Measurements from ENCODE around the gene SLC4A11. TPM values are rescaled to one million over a fixed set of nuclear protein-coding genes. Genes with fewer than 3 reads are reported as not detected.

Gene SLC4A11
- total RNA-seq, 1 donor from 2014 or later, result under 0.01 TPM

- peaks cover 0 to 4% (median 0%) of the 10 kb centered on the region in 3 donors for H3K36me3 ChIP-seq (ENCODE audit: control insufficient read depth in 3 of 3, insufficient read depth in 3 of 3, low read length in 3 of 3)
- H3K9me3 ChIP-seq (ENCODE audit: control insufficient read depth in 3 of 3, low read length in 3 of 3), result no peaks in the 10 kb centered on the region
- H3K9ac ChIP-seq (ENCODE audit: low read depth in 1 of 3, low read length in 3 of 3), result no peak overlapping the region
- no peak overlapping the region for H3K27ac ChIP-seq (ENCODE audit: low read depth, low read length)
- H3K4me1 ChIP-seq (ENCODE audit: control insufficient read depth in 3 of 3, insufficient read depth in 3 of 3, low read length in 3 of 3), result no peaks in the 10 kb centered on the region
- H3K4me3 ChIP-seq (ENCODE audit: low read length in 3 of 3), result no peak overlapping the region
- peaks cover 4 to 13% (median 10%) of the 10 kb centered on the region in 3 donors for H3K27me3 ChIP-seq (ENCODE audit: control insufficient read depth in 3 of 3, insufficient read depth in 3 of 3, low read length in 3 of 3)
Observed at GRCh38 chr20:3231116-3231515, 7.9 kb downstream of the SLC4A11 start.

GRCh38 chr20:3229798-3230197 is 9.2 kb downstream of the SLC4A11 start:
- H3K27me3 ChIP-seq (ENCODE audit: control insufficient read depth in 3 of 3, insufficient read depth in 3 of 3, low read length in 3 of 3), result peaks cover under 1 to 2% (median under 1%) of the 10 kb centered on the region in 3 donors
- no peak overlapping the region for H3K4me3 ChIP-seq (ENCODE audit: low read length in 3 of 3)
- H3K36me3 ChIP-seq (ENCODE audit: control insufficient read depth in 3 of 3, insufficient read depth in 3 of 3, low read length in 3 of 3), result peaks cover 0 to 4% (median 0%) of the 10 kb centered on the region in 3 donors
- no peak overlapping the region for H3K27ac ChIP-seq (ENCODE audit: low read depth, low read length)
- no peak overlapping the region for H3K9ac ChIP-seq (ENCODE audit: low read depth in 1 of 3, low read length in 3 of 3)
- H3K4me1 ChIP-seq (ENCODE audit: control insufficient read depth in 3 of 3, insufficient read depth in 3 of 3, low read length in 3 of 3), result no peaks in the 10 kb centered on the region
- H3K9me3 ChIP-seq (ENCODE audit: control insufficient read depth in 3 of 3, low read length in 3 of 3), result no peaks in the 10 kb centered on the region

- Histone ChIP-seq H3K4me3 (ENCODE audit: low read length in 3 of 3) (no peak overlapping the region), H3K36me3 (ENCODE audit: control insufficient read depth in 3 of 3, insufficient read depth in 3 of 3, low read length in 3 of 3) (peaks cover 0 to 4% (median 0%) of the 10 kb centered on the region in 3 donors), H3K9ac (ENCODE audit: low read depth in 1 of 3, low read length in 3 of 3) (no peak overlapping the region), H3K4me1 (ENCODE audit: control insufficient read depth in 3 of 3, insufficient read depth in 3 of 3, low read length in 3 of 3) (no peaks in the 10 kb centered on the region), H3K9me3 (ENCODE audit: control insufficient read depth in 3 of 3, low read length in 3 of 3) (no peaks in the 10 kb centered on the region), H3K27ac (ENCODE audit: low read depth, low read length) (no peak overlapping the region), H3K27me3 (ENCODE audit: control insufficient read depth in 3 of 3, insufficient read depth in 3 of 3, low read length in 3 of 3) (no peaks in the 10 kb centered on the region)
Observed at GRCh38 chr20:3229158-3229557, 9.8 kb downstream of the SLC4A11 start.

DNA sequence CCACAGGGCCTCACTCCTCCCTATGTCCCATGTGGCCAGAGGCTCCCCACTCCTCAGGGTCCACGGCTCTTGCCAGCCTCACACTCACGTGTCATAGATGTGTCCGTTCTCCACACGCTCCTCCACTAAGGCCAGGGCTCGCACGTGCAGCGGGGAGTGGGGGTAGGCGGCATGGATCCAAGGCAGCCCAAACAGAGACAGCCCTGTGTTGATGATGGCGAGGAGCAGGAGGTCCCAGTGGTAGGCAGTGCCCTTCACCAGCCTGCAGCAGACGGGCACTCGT is 10.3 kb downstream of the SLC4A11 start:
- no peak overlapping the region for H3K9ac ChIP-seq (ENCODE audit: low read depth in 1 of 3, low read length in 3 of 3)
- H3K27ac ChIP-seq (ENCODE audit: low read depth, low read length), result no peak overlapping the region
- peaks cover 0 to 4% (median 0%) of the 10 kb centered on the region in 3 donors for H3K36me3 ChIP-seq (ENCODE audit: control insufficient read depth in 3 of 3, insufficient read depth in 3 of 3, low read length in 3 of 3)
- H3K4me3 ChIP-seq (ENCODE audit: low read length in 3 of 3), result no peak overlapping the region
- no peaks in the 10 kb centered on the region for H3K27me3 ChIP-seq (ENCODE audit: control insufficient read depth in 3 of 3, insufficient read depth in 3 of 3, low read length in 3 of 3)
- H3K9me3 ChIP-seq (ENCODE audit: control insufficient read depth in 3 of 3, low read length in 3 of 3), result no peaks in the 10 kb centered on the region
- H3K4me1 ChIP-seq (ENCODE audit: control insufficient read depth in 3 of 3, insufficient read depth in 3 of 3, low read length in 3 of 3), result peaks cover 4 to 5% (median 4%) of the 10 kb centered on the region in 3 donors

GRCh38 chr20:3227936-3228749 is 10.8 kb downstream of the SLC4A11 start:
- Histone ChIP-seq H3K27ac (ENCODE audit: low read depth, low read length) (no peak overlapping the region), H3K36me3 (ENCODE audit: control insufficient read depth in 3 of 3, insufficient read depth in 3 of 3, low read length in 3 of 3) (peaks cover 0 to 4% (median 1%) of the 10 kb centered on the region in 3 donors), H3K9me3 (ENCODE audit: control insufficient read depth in 3 of 3, low read length in 3 of 3) (no peaks in the 10 kb centered on the region), H3K4me1 (ENCODE audit: control insufficient read depth in 3 of 3, insufficient read depth in 3 of 3, low read length in 3 of 3) (peaks cover 9 to 10% (median 10%) of the 10 kb centered on the region in 3 donors), H3K9ac (ENCODE audit: low read depth in 1 of 3, low read length in 3 of 3) (no peak overlapping the region), H3K4me3 (ENCODE audit: low read length in 3 of 3) (no peak overlapping the region), H3K27me3 (ENCODE audit: control insufficient read depth in 3 of 3, insufficient read depth in 3 of 3, low read length in 3 of 3) (no peaks in the 10 kb centered on the region)

DNA sequence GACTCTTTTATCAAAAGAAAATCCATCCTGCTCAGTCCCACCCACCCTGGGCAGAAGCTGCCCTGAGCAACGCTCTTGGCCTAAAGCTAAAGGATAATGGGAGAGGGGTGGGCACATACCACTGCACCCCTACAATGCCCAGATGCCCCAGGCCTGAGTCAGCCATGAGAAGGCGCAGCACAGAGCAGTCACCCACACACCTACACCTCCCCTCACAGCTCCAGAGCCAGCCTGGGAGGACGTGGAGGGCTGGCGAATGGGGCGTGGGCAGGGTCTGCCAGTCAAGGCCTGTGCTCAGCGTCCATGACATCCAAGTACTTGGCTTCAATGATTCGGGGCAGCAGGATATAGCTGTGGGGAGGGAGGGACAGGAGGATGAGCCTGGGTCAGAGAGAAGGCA is 11.5 kb downstream of the SLC4A11 start:
- H3K9ac ChIP-seq (ENCODE audit: low read depth in 1 of 3, low read length in 3 of 3), result no peak overlapping the region
- no peaks in the 10 kb centered on the region for H3K9me3 ChIP-seq (ENCODE audit: control insufficient read depth in 3 of 3, low read length in 3 of 3)
- no peaks in the 10 kb centered on the region for H3K27me3 ChIP-seq (ENCODE audit: control insufficient read depth in 3 of 3, insufficient read depth in 3 of 3, low read length in 3 of 3)
- no peak overlapping the region for H3K4me3 ChIP-seq (ENCODE audit: low read length in 3 of 3)
- H3K4me1 ChIP-seq (ENCODE audit: control insufficient read depth in 3 of 3, insufficient read depth in 3 of 3, low read length in 3 of 3), result peaks cover 16% of the 10 kb centered on the region in 3 donors
- H3K36me3 ChIP-seq (ENCODE audit: control insufficient read depth in 3 of 3, insufficient read depth in 3 of 3, low read length in 3 of 3), result peaks cover 0 to 4% (median 2%) of the 10 kb centered on the region in 3 donors
- no peak overlapping the region for H3K27ac ChIP-seq (ENCODE audit: low read depth, low read length)

GRCh38 chr20:3226864-3227263 is 12.1 kb downstream of the SLC4A11 start:
- H3K9ac ChIP-seq (ENCODE audit: low read depth in 1 of 3, low read length in 3 of 3), result no peak overlapping the region
- H3K36me3 ChIP-seq (ENCODE audit: control insufficient read depth in 3 of 3, insufficient read depth in 3 of 3, low read length in 3 of 3), result peaks cover 0 to 6% (median 2%) of the 10 kb centered on the region in 3 donors

GRCh38 chr20:3226093-3226492 is 12.9 kb downstream of the SLC4A11 start:
- Histone ChIP-seq H3K4me1 (ENCODE audit: control insufficient read depth in 3 of 3, insufficient read depth in 3 of 3, low read length in 3 of 3) (peaks cover 22 to 30% (median 26%) of the 10 kb centered on the region in 3 donors), H3K27ac (ENCODE audit: low read depth, low read length) (no peak overlapping the region), H3K9me3 (ENCODE audit: control insufficient read depth in 3 of 3, low read length in 3 of 3) (no peaks in the 10 kb centered on the region), H3K9ac (ENCODE audit: low read depth in 1 of 3, low read length in 3 of 3) (no peak overlapping the region), H3K36me3 (ENCODE audit: control insufficient read depth in 3 of 3, insufficient read depth in 3 of 3, low read length in 3 of 3) (peaks cover 0 to 14% (median 5%) of the 10 kb centered on the region in 3 donors), H3K27me3 (ENCODE audit: control insufficient read depth in 3 of 3, insufficient read depth in 3 of 3, low read length in 3 of 3) (no peaks in the 10 kb centered on the region), H3K4me3 (ENCODE audit: low read length in 3 of 3) (no peak overlapping the region)

More at GRCh38 chr20:3226864-3227263, 12.1 kb downstream of the SLC4A11 start:
- H3K27ac ChIP-seq (ENCODE audit: low read depth, low read length), result no peak overlapping the region
- H3K27me3 ChIP-seq (ENCODE audit: control insufficient read depth in 3 of 3, insufficient read depth in 3 of 3, low read length in 3 of 3), result no peaks in the 10 kb centered on the region
- H3K9me3 ChIP-seq (ENCODE audit: control insufficient read depth in 3 of 3, low read length in 3 of 3), result no peaks in the 10 kb centered on the region
- H3K4me3 ChIP-seq (ENCODE audit: low read length in 3 of 3), result no peak overlapping the region
- peaks cover 18 to 22% (median 21%) of the 10 kb centered on the region in 3 donors for H3K4me1 ChIP-seq (ENCODE audit: control insufficient read depth in 3 of 3, insufficient read depth in 3 of 3, low read length in 3 of 3)

DNA sequence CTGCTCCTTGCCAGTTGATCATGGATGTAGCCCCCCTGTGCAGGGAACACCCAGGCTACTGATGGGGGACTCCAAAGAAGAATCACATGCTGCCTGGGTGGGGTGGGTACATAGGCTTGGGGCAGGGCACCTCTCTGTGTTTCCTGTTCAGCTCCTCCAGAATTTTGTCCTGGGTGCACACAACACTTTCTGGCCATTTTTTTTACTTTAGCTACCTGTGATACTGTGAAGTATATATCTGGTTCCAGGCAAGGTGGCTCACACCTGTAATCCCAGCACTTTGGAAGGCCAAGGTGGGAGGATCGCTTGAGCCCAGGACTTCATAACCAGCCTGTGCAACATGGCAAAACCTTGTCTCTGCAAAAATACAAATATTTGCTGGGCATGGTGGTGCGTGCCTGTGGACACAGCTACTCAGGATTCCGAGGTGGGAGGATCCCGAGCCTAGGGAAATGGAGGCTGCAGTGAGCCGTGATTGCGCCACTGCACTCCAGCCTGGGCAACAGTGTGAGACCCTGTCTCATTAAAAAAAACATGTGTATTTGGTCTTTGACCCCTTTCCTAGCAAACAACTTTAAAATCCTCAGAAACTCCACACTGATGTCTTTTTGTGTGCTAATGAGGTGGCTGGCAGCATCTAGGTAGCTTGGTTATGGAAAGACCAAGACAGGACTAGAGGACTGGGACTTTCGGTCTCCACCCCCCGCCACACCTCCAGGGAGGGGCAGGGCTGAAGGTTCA is 14.1 kb downstream of the SLC4A11 start:
- Histone ChIP-seq H3K36me3 (ENCODE audit: control insufficient read depth in 3 of 3, insufficient read depth in 3 of 3, low read length in 3 of 3) (peaks cover 5 to 14% (median 5%) of the 10 kb centered on the region in 3 donors), H3K27ac (ENCODE audit: low read depth, low read length) (no peak overlapping the region)

More for the DNA sequence above, 14.1 kb downstream of the SLC4A11 start:
- Histone ChIP-seq H3K9ac (ENCODE audit: low read depth in 1 of 3, low read length in 3 of 3) (no peak overlapping the region), H3K4me1 (ENCODE audit: control insufficient read depth in 3 of 3, insufficient read depth in 3 of 3, low read length in 3 of 3) (peaks cover 22 to 30% (median 26%) of the 10 kb centered on the region in 3 donors), H3K4me3 (ENCODE audit: low read length in 3 of 3) (no peak overlapping the region), H3K9me3 (ENCODE audit: control insufficient read depth in 3 of 3, low read length in 3 of 3) (no peaks in the 10 kb centered on the region), H3K27me3 (ENCODE audit: control insufficient read depth in 3 of 3, insufficient read depth in 3 of 3, low read length in 3 of 3) (no peaks in the 10 kb centered on the region)

Measured in skeletal muscle tissue (tissue), 4 donors.